Parathyroid adenoma (tissue), 2 donors: ENCODE data around the gene TMEM254.
"Not testable (repeated sequence)": the region's sequence is repeated elsewhere in the genome, so short reads cannot be mapped to it uniquely, and the experiment has no call there.

Source experiments
- H2AFZ ChIP-seq: fragments of 300-600 bp; sonication (generic); one replicate; pipeline ENCODE4 v1.7.0; 2017; ENCODE audit warnings: antibody characterized with exemption, mild to moderate bottlenecking
- H3K27ac ChIP-seq: fragments of 300-600 bp; sonication (generic); one replicate; pipeline ENCODE4 v1.7.0; 2017
- H3K27me3 ChIP-seq: fragments of 300-600 bp; sonication (generic); one replicate; pipeline ENCODE4 v1.7.0; 2017; ENCODE audit warnings: low read length; ENCODE audit not compliant: control insufficient read depth, insufficient read depth
- H3K36me3 ChIP-seq: fragments of 300-600 bp; sonication (generic); one replicate; pipeline ENCODE4 v1.7.0; 2017; ENCODE audit warnings: low read length; ENCODE audit not compliant: control insufficient read depth, insufficient read depth
- H3K4me1 ChIP-seq: fragments of 300-600 bp; sonication (generic); one replicate; pipeline ENCODE4 v1.7.0; 2017; ENCODE audit warnings: control low read depth
- H3K4me2 ChIP-seq: fragments of 300-600 bp; sonication (generic); one replicate; pipeline ENCODE4 v1.7.0; 2017; ENCODE audit warnings: low read length
- H3K4me3 ChIP-seq: fragments of 300-600 bp; sonication (generic); one replicate; pipeline ENCODE4 v1.7.0; 2017; ENCODE audit warnings: low read depth, low read length
- H3K79me2 ChIP-seq: fragments of 300-600 bp; sonication (generic); one replicate; pipeline ENCODE4 v1.7.0; 2017; ENCODE audit warnings: control low read depth
- H3K9ac ChIP-seq: fragments of 300-600 bp; sonication (generic); one replicate; pipeline ENCODE4 v1.7.0; 2017; ENCODE audit warnings: mild to moderate bottlenecking
- H3K9me3 ChIP-seq: fragments of 300-600 bp; sonication (generic); one replicate; pipeline ENCODE4 v1.7.0; 2017; ENCODE audit warnings: low read length; ENCODE audit not compliant: control insufficient read depth
- TF ChIP-seq, protein P1 (sequence below): fragments of 300-600 bp; sonication (generic); IDR thresholded peaks from one replicate; pipeline ENCODE4 v1.7.0; 2017; ENCODE audit warnings: antibody characterized with exemption, mild to moderate bottlenecking
- donor health status: primary hyperparathyroidism.

The TMEM254 gene

DNA sequence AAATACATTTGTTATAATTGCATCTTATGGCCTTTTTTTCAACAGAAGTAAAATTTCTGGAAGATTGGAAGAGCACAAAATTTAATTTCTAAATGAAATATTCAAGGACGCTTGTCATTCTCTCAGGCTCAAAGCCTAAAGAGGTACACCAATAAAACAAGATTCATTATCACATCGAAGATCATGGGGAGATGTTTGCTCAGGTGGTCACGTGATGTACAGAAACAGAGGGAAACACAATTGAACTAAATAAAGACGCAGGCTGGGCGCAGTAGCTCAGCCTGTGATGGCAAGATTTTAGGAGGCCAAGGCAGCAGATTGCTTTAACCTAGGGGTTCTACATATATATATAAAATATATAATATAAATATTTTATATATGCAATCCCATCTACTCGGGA is 37.3 kb upstream of the TMEM254 start:
- Histone ChIP-seq H3K36me3 (no peaks in the 10 kb centered on the region), H3K79me2 (no peaks in the 10 kb centered on the region), H3K4me2 (no peak overlapping the region), H3K27ac (no peak overlapping the region), H3K9ac (no peak overlapping the region), H3K4me1 (no peaks in the 10 kb centered on the region), H3K4me3 (no peak overlapping the region), H2AFZ (no peak overlapping the region), H3K27me3 (no peaks in the 10 kb centered on the region), H3K9me3 (no peaks in the 10 kb centered on the region)
- TF ChIP-seq, protein P1, sequence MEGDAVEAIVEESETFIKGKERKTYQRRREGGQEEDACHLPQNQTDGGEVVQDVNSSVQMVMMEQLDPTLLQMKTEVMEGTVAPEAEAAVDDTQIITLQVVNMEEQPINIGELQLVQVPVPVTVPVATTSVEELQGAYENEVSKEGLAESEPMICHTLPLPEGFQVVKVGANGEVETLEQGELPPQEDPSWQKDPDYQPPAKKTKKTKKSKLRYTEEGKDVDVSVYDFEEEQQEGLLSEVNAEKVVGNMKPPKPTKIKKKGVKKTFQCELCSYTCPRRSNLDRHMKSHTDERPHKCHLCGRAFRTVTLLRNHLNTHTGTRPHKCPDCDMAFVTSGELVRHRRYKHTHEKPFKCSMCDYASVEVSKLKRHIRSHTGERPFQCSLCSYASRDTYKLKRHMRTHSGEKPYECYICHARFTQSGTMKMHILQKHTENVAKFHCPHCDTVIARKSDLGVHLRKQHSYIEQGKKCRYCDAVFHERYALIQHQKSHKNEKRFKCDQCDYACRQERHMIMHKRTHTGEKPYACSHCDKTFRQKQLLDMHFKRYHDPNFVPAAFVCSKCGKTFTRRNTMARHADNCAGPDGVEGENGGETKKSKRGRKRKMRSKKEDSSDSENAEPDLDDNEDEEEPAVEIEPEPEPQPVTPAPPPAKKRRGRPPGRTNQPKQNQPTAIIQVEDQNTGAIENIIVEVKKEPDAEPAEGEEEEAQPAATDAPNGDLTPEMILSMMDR, result no peak

DNA sequence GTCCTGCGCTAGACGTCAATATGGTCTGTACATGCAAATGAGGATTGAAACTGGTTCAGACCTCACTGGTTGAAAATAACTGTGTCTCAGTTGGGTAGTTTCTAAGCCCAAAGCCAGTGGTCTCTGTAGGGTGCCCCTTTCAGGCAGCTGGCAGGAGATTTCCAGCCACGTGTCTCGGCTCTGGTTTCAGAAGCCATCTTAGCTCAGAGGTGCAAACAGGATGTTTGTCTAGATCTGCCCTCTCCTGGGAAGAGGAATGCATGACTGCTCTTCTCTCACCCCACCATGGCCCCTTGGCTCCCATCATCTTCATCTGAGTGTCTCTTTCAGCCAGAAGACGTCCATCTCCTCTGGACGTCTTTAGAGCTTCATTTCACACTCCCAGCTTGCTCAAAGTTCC is 33.5 kb upstream of the TMEM254 start:
- not testable (repeated sequence) for H3K4me2 ChIP-seq, H3K79me2 ChIP-seq, H3K9ac ChIP-seq, H3K36me3 ChIP-seq, H3K27me3 ChIP-seq, H2AFZ ChIP-seq, H3K4me1 ChIP-seq, H3K27ac ChIP-seq, H3K9me3 ChIP-seq, H3K4me3 ChIP-seq

DNA sequence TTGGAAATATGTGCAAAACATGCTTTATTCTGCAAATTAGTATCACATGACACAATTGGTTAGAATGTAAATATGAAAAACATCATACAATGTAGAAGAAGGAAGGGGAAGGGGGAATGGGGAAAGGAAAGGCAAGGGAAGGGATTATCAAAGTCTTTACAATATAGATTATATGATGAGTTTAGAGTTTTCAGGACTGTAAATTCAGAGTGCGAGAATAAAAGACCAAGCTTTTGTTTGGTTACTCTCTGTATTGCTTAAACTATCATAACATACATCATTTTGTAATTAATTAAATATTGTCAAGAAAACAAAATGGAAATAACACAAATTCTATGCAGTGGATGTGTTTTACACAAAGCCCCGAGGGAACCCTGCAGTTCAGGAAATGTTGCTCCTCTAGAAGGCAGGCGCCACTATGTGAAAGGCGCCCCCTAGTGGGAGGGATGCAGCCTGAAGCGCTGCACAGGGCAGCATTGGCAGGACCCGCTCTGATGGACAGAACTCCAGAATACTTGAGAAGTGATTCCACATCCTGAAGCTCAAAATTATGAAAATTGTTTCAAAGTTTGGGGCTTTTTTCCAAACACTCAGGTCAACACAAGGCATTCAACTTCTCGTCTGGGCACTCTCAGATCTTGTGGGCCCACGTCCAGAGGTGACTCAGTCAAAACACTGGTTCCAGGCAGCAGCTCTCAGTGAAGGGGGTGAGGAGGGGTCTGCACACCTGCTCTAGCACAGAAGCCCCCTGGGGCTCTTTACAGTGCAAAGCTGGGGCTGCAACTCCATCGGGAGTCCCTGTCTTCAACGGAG is 31.6 kb upstream of the TMEM254 start:
- Histone ChIP-seq H2AFZ (peak overlapping the region; percentile 22), H3K36me3 (no peaks in the 10 kb centered on the region), H3K27me3 (no peaks in the 10 kb centered on the region), H3K4me2 (no peak overlapping the region), H3K79me2 (no peaks in the 10 kb centered on the region), H3K4me3 (no peak overlapping the region), H3K27ac (no peak overlapping the region), H3K9ac (no peak overlapping the region), H3K4me1 (no peaks in the 10 kb centered on the region), H3K9me3 (no peaks in the 10 kb centered on the region)
- TF ChIP-seq, protein P1, result peak; percentile 90

DNA sequence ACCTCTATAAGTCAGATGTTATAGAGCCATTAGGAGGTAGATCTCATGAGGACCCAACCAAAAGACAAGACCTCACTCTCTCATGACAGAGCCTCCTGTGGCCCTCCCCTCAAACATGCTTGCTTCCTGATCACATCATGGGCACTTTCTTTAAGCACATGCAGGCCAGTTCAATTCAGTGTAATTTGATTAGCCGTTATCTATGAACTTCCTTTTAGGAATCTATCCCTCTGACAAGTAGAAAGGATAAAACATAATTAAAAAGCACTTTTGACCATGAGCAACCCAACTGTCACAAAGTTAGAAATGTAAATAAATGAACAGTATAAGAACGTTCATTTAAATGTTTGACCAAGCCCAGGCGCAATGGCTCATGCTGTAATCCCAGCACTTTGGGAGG is 27.7 kb upstream of the TMEM254 start:
- H3K9me3 ChIP-seq, result no peaks in the 10 kb centered on the region
- H3K27me3 ChIP-seq, result no peaks in the 10 kb centered on the region

DNA sequence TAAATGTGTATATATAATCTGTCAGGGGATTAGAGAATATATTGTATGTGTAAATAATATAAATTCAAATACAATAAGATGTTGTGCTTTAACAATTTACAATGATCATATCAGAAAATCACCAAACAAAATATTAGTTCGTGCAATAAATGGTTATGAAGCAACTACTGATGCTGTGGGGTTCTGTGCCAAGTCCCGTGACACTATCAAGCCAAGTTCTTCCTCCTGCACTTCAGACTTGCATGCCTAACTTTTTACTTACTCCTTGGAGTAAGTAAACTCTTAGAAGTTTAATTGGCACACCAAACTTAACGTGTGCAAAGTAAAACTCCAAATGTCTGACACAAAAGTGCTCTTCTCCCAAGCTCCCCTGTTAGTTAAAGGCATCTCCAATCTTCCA is 26.5 kb upstream of the TMEM254 start:
- Histone ChIP-seq H3K4me1 (no peaks in the 10 kb centered on the region), H3K9me3 (no peaks in the 10 kb centered on the region), H3K4me2 (no peak overlapping the region), H3K79me2 (no peaks in the 10 kb centered on the region), H3K36me3 (no peaks in the 10 kb centered on the region), H2AFZ (no peak overlapping the region), H3K27ac (no peak overlapping the region), H3K9ac (no peak overlapping the region), H3K27me3 (no peaks in the 10 kb centered on the region), H3K4me3 (no peak overlapping the region)
- TF ChIP-seq, protein P1, result no peak

More for the DNA sequence above, 27.7 kb upstream of the TMEM254 start:
- TF ChIP-seq, protein P1, result no peak
- H3K79me2 ChIP-seq, result no peaks in the 10 kb centered on the region
- H3K27ac ChIP-seq, result no peak overlapping the region
- H3K4me3 ChIP-seq, result no peak overlapping the region
- H3K36me3 ChIP-seq, result no peaks in the 10 kb centered on the region
- H3K9ac ChIP-seq, result no peak overlapping the region
- no peaks in the 10 kb centered on the region for H3K4me1 ChIP-seq
- H3K4me2 ChIP-seq, result no peak overlapping the region
- H2AFZ ChIP-seq, result no peak overlapping the region
